Thyroid gland (tissue), 4 donors: ENCODE data around the gene AFF3. TPM values are rescaled to one million over a fixed set of nuclear protein-coding genes. Genes with fewer than 3 reads are reported as not detected.

ENCODE experiments used
- DNase-seq, 2 donors: peaks; one replicate each; pipeline ENCODE4 v3.0.0-alpha.2; 2019
- H3K27ac ChIP-seq, 3 donors: fragments of 200-600 bp; sonication (generic); 1 replicate in 2 of 3; 2 replicates in 1 of 3; pipeline ENCODE4 v1.5.1; 2016 to 2019; ENCODE audit warnings: mild to moderate bottlenecking in 1 of 3, moderate library complexity in 1 of 3
- H3K27me3 ChIP-seq: fragments of 200-600 bp; sonication (generic); one replicate; pipeline ENCODE4 v1.5.1; 2019
- H3K36me3 ChIP-seq, 2 donors: fragments of 200-600 bp; sonication (generic); one replicate each; pipeline ENCODE4 v1.5.1; 2016 to 2019
- H3K4me1 ChIP-seq, 2 donors: fragments of 200-600 bp; sonication (generic); one replicate each; pipeline ENCODE4 v1.5.1; 2017 to 2019
- H3K4me3 ChIP-seq, 3 donors: fragments of 200-600 bp; sonication (generic); replicated peaks in 1 of 3; 1 replicate in 2 of 3; 2 replicates in 1 of 3; pipeline ENCODE4 v1.5.1; 2016; ENCODE audit warnings: mild to moderate bottlenecking in 1 of 3
- H3K9me3 ChIP-seq: fragments of 200-600 bp; sonication (generic); one replicate; pipeline ENCODE4 v1.5.1; 2017
- CTCF ChIP-seq, 6 experiments: fragments of 200-600 bp in 3 of 6; fragments of 450-650 bp in 3 of 6; sonication (generic) in 3 of 6; IDR thresholded peaks; one replicate each; pipeline ENCODE4 v1.5.1; 2016 to 2019; ENCODE audit warnings: antibody characterized with exemption in 6 of 6, mild to moderate bottlenecking in 2 of 6, inconsistent platforms in 1 of 6, moderate library complexity in 1 of 6
- POLR2A ChIP-seq, 2 donors: fragments of 450-650 bp; IDR thresholded peaks; one replicate each; pipeline ENCODE4 v1.6.1; 2017; ENCODE audit warnings: antibody characterized with exemption in 2 of 2, mild to moderate bottlenecking in 2 of 2, moderate library complexity in 1 of 2
- WGBS, 2 donors: methylation state at CpG; one replicate each; pipeline ENCODE4 v1.1.5; 2017; 5-methylcytosine and 5-hydroxymethylcytosine counted together
- intact Hi-C: fragments of 100-400 bp; cut with DNase I; formaldehyde crosslinking; loops from one replicate; pipeline ENCODE4 v1.15.1; 2023
- total RNA-seq, 4 donors: library from RNA; depleted of rRNA; stranded (reverse); fragments of >200 nt; gene quantifications; one replicate each; pipeline ENCODE4 v1.2.3, GENCODE V29; 2016

Gene AFF3
- total RNA-seq, 4 donors from 2014 or later = 0.54 to 2.6 (median 1.1) TPM

GRCh38 chr2:99706735-99707134 lies 435.7 kb downstream of the AFF3 start:
- WGBS, 2 donors = 72 to 76% methylated on average over 4 of the region's 4 CpGs
- Histone ChIP-seq H3K4me1 (no peaks in the 10 kb centered on the region), H3K36me3 (no peaks in the 10 kb centered on the region), H3K27ac (no peak overlapping the region), H3K4me3 (no peak overlapping the region), H3K27me3 (no peaks in the 10 kb centered on the region), H3K9me3 (no peaks in the 10 kb centered on the region)
- TF ChIP-seq POLR2A (IDR thresholded peaks at IDR 0.05) = no peak
- TF ChIP-seq CTCF (IDR thresholded peaks at IDR 0.05) = no peak
- no peak for DNase-seq
- intact Hi-C loops = no loop called here

GRCh38 chr2:99701503-99701902 lies 440.9 kb downstream of the AFF3 start:
- intact Hi-C loops = no loop called here
- no peaks in the 10 kb centered on the region for H3K9me3 ChIP-seq

GRCh38 chr2:99700482-99701398 lies 441.6 kb downstream of the AFF3 start:
- H3K4me1 ChIP-seq = no peaks in the 10 kb centered on the region
- H3K36me3 ChIP-seq = no peaks in the 10 kb centered on the region
- intact Hi-C loops = no loop called here
- DNase-seq = no peak
- TF ChIP-seq CTCF (IDR thresholded peaks at IDR 0.05) (no peak), POLR2A (IDR thresholded peaks at IDR 0.05) (no peak)
- WGBS, 2 donors = 87 to 89% methylated on average over 14 of the region's 14 CpGs
- H3K27me3 ChIP-seq = no peaks in the 10 kb centered on the region
- H3K9me3 ChIP-seq = no peaks in the 10 kb centered on the region
- H3K4me3 ChIP-seq = no peak overlapping the region
- no peak overlapping the region for H3K27ac ChIP-seq

More at GRCh38 chr2:99701503-99701902, 440.9 kb downstream of the AFF3 start:
- Histone ChIP-seq H3K36me3 (no peaks in the 10 kb centered on the region), H3K4me1 (no peaks in the 10 kb centered on the region), H3K4me3 (no peak overlapping the region), H3K27ac (no peak overlapping the region), H3K27me3 (no peaks in the 10 kb centered on the region)
- 89% methylated on average over 7 of the region's 7 CpGs for WGBS, 2 donors
- TF ChIP-seq POLR2A (IDR thresholded peaks at IDR 0.05) (no peak), CTCF (IDR thresholded peaks at IDR 0.05) (no peak)
- no peak for DNase-seq

- H3K4me1 ChIP-seq = no peaks in the 10 kb centered on the region
- TF ChIP-seq CTCF (IDR thresholded peaks at IDR 0.05) (no peak), POLR2A (IDR thresholded peaks at IDR 0.05) (no peak)
- DNase-seq = no peak
- H3K9me3 ChIP-seq = no peaks in the 10 kb centered on the region
- no peak overlapping the region for H3K27ac ChIP-seq
- no peaks in the 10 kb centered on the region for H3K27me3 ChIP-seq
- intact Hi-C loops = no loop called here
- H3K4me3 ChIP-seq = no peak overlapping the region
- WGBS, 2 donors = 84 to 86% methylated on average over 2 of the region's 2 CpGs
- H3K36me3 ChIP-seq = no peaks in the 10 kb centered on the region
Measured at GRCh38 chr2:99698896-99699295, 443.5 kb downstream of the AFF3 start.

GRCh38 chr2:99697811-99698568 lies 444.4 kb downstream of the AFF3 start:
- Histone ChIP-seq H3K27me3 (no peaks in the 10 kb centered on the region), H3K9me3 (no peaks in the 10 kb centered on the region), H3K27ac (no peak overlapping the region), H3K36me3 (no peaks in the 10 kb centered on the region), H3K4me1 (no peaks in the 10 kb centered on the region), H3K4me3 (no peak overlapping the region)
- intact Hi-C loops = no loop called here
- DNase-seq = no peak
- TF ChIP-seq CTCF (IDR thresholded peaks at IDR 0.05) (no peak), POLR2A (IDR thresholded peaks at IDR 0.05) (no peak)
